Measurements from ENCODE around the gene FAM227B. TPM values are rescaled to one million over a fixed set of nuclear protein-coding genes. Genes with fewer than 3 reads are reported as not detected.
"Not testable (repeated sequence)": the region's sequence is repeated elsewhere in the genome, so short reads cannot be mapped to it uniquely, and the experiment has no call there.

FAM227B gene
- total RNA-seq, 4 donors from 2014 or later: 1.1 to 4.1 (median 2.9) TPM

DNA sequence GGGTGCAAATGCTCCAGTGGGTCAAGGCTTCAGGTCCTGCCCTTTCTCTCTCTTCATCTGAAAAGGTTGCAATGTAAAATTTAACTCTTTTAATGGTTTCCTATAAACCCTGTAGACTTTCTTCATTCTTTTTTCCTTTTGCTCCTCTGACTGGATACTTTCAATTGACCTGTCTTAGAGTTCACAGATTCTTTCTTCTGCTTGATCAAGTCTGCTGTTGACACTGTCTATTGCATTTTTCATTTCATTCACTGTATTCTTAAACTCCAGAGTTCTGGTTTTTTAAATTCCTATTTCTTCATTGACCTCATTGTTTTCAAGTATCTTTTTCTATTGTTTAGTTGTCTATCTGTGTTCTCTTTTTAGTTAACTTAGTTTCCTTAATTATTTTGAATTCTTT is 82.1 kb downstream of the FAM227B start:
- Histone ChIP-seq H3K27me3 (no peaks in the 10 kb centered on the region), H3K4me3 (no peak overlapping the region), H3K27ac (no peak overlapping the region), H3K36me3 (no peaks in the 10 kb centered on the region), H3K9me3 (peaks cover 0 to 6% (median 0%) of the 10 kb centered on the region in 4 donors), H3K4me1 (no peaks in the 10 kb centered on the region)
- no peak for DNase-seq
- TF ChIP-seq CTCF (IDR thresholded peaks at IDR 0.05): no peak
- TF ChIP-seq POLR2A (IDR thresholded peaks at IDR 0.05): no peak

DNA sequence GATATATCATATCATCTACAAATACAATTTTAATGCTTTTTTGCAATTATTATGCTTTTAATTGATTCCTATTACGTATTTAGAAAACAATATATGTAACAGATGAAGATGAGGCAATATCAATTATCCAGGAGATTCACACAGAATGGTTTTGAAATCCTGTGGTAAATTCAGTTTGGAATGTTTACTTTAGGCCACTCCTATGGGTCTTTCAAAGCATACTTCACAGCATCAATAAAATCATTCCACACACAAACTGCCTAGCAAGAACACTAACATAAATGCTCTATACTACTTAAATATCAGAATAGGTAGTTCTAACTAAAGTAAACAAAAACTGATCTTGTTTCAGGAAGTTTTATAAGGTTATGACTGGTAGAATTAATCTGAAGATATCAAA is 90.5 kb downstream of the FAM227B start:
- no peak for TF ChIP-seq CTCF (IDR thresholded peaks at IDR 0.05)
- TF ChIP-seq POLR2A (IDR thresholded peaks at IDR 0.05): no peak
- Histone ChIP-seq H3K36me3 (no peaks in the 10 kb centered on the region), H3K27ac (no peak overlapping the region), H3K9me3 (peaks cover 0 to 4% (median 0%) of the 10 kb centered on the region in 4 donors), H3K27me3 (no peaks in the 10 kb centered on the region), H3K4me1 (no peaks in the 10 kb centered on the region), H3K4me3 (no peak overlapping the region)
- DNase-seq: no peak

GRCh38 chr15:49528289-49528688 is 92.3 kb downstream of the FAM227B start:
- Histone ChIP-seq H3K9me3 (no peaks in the 10 kb centered on the region), H3K27me3 (no peaks in the 10 kb centered on the region), H3K27ac (no peak overlapping the region), H3K4me3 (no peak overlapping the region), H3K4me1 (no peaks in the 10 kb centered on the region), H3K36me3 (no peaks in the 10 kb centered on the region)
- TF ChIP-seq CTCF (IDR thresholded peaks at IDR 0.05) (no peak), POLR2A (IDR thresholded peaks at IDR 0.05) (no peak)
- no peak for DNase-seq

DNA sequence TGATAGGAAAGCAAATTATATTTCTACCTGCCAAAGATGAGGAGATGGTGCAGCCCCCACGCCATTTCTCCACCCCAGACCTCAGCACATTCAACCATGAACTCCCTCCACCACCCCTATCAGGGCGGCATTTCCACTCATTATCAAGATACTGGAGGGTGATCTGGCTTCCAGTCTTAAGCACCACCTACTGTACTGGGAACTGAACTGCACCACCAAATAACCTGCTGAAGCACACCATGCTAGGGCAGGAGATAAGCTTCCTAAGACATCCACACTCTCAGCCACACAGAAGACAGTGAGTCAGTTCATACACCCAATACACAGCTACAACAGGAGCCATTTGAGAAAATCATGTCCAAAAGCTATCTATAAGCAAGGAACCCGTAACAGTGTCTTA is 98.8 kb downstream of the FAM227B start:
- TF ChIP-seq POLR2A (IDR thresholded peaks at IDR 0.05) (no peak), CTCF (IDR thresholded peaks at IDR 0.05) (no peak)
- Histone ChIP-seq H3K27me3 (no peaks in the 10 kb centered on the region), H3K9me3 (no peaks in the 10 kb centered on the region), H3K27ac (no peak overlapping the region), H3K36me3 (no peaks in the 10 kb centered on the region), H3K4me3 (no peak overlapping the region), H3K4me1 (no peaks in the 10 kb centered on the region)
- DNase-seq: no peak

- not testable (repeated sequence) for H3K36me3 ChIP-seq, H3K4me1 ChIP-seq, H3K9me3 ChIP-seq, H3K27ac ChIP-seq, H3K27me3 ChIP-seq, DNase-seq, H3K4me3 ChIP-seq
These were observed 107.9 kb downstream of the FAM227B start for GRCh38 chr15:49512739-49513138.

GRCh38 chr15:49507261-49507660 is 113.4 kb downstream of the FAM227B start:
- no peak for DNase-seq
- H3K27ac ChIP-seq: no peak overlapping the region
- no peaks in the 10 kb centered on the region for H3K4me1 ChIP-seq
- TF ChIP-seq POLR2A (IDR thresholded peaks at IDR 0.05) (no peak), CTCF (IDR thresholded peaks at IDR 0.05) (no peak)
- H3K4me3 ChIP-seq: no peak overlapping the region
- H3K36me3 ChIP-seq: no peaks in the 10 kb centered on the region
- no peaks in the 10 kb centered on the region for H3K9me3 ChIP-seq
- no peaks in the 10 kb centered on the region for H3K27me3 ChIP-seq
